RWPE2 (cell line): Measurements from ENCODE around the gene PRDM16.
A peak's percentile ranks its signal among the peaks of the same experiment; 100 is the strongest.

Source experiments
- ATAC-seq: fragments of 200-7000 bp; cut with Tn5 transposase; 3 replicates; pipeline ENCODE4 v1.9.1; 2021; ENCODE audit warnings: low read depth
- DNase-seq: peaks from one replicate; pipeline ENCODE4 v3.0.0-alpha.2; 2020; ENCODE audit warnings: low spot score
- H3K27ac ChIP-seq: fragments of 450-650 bp; 2 replicates; pipeline ENCODE4 v1.5.1; 2017; ENCODE audit warnings: mild to moderate bottlenecking; ENCODE audit not compliant: poor library complexity, severe bottlenecking
- H3K27me3 ChIP-seq: fragments of 250-450 bp; sonication (Bioruptor Pico); 2 replicates; pipeline ENCODE4 v1.5.1; 2021; ENCODE audit warnings: mild to moderate bottlenecking, moderate library complexity; ENCODE audit not compliant: insufficient read depth, poor library complexity, severe bottlenecking
- H3K36me3 ChIP-seq: fragments of 250-450 bp; sonication (Bioruptor Pico); 2 replicates; pipeline ENCODE4 v1.5.1; 2020; ENCODE audit warnings: low read depth, mild to moderate bottlenecking, moderate library complexity
- H3K4me1 ChIP-seq: fragments of 250-450 bp; sonication (Bioruptor Pico); 2 replicates; pipeline ENCODE4 v1.5.1; 2021; ENCODE audit warnings: mild to moderate bottlenecking, moderate library complexity; ENCODE audit not compliant: insufficient read depth, poor library complexity, severe bottlenecking
- H3K4me3 ChIP-seq: fragments of 250-450 bp; sonication (Bioruptor Pico); 2 replicates; pipeline ENCODE4 v1.5.1; 2021; ENCODE audit warnings: mild to moderate bottlenecking, moderate library complexity; ENCODE audit not compliant: severe bottlenecking
- H3K9me3 ChIP-seq: fragments of 250-450 bp; sonication (Bioruptor Pico); 2 replicates; pipeline ENCODE4 v1.5.1; 2021; ENCODE audit warnings: mild to moderate bottlenecking, moderate library complexity; ENCODE audit not compliant: severe bottlenecking
- TF ChIP-seq, protein P1 (sequence below): fragments of 450-650 bp; IDR thresholded peaks from one replicate; pipeline ENCODE4 v1.5.1; 2017; ENCODE audit warnings: mild to moderate bottlenecking, moderate library complexity; ENCODE audit not compliant: poor library complexity, severe bottlenecking

Gene PRDM16

GRCh38 chr1:3061981-3062615 is 6.9 kb upstream of the PRDM16 start:
- TF ChIP-seq, protein P1, sequence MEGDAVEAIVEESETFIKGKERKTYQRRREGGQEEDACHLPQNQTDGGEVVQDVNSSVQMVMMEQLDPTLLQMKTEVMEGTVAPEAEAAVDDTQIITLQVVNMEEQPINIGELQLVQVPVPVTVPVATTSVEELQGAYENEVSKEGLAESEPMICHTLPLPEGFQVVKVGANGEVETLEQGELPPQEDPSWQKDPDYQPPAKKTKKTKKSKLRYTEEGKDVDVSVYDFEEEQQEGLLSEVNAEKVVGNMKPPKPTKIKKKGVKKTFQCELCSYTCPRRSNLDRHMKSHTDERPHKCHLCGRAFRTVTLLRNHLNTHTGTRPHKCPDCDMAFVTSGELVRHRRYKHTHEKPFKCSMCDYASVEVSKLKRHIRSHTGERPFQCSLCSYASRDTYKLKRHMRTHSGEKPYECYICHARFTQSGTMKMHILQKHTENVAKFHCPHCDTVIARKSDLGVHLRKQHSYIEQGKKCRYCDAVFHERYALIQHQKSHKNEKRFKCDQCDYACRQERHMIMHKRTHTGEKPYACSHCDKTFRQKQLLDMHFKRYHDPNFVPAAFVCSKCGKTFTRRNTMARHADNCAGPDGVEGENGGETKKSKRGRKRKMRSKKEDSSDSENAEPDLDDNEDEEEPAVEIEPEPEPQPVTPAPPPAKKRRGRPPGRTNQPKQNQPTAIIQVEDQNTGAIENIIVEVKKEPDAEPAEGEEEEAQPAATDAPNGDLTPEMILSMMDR = no peak

DNA sequence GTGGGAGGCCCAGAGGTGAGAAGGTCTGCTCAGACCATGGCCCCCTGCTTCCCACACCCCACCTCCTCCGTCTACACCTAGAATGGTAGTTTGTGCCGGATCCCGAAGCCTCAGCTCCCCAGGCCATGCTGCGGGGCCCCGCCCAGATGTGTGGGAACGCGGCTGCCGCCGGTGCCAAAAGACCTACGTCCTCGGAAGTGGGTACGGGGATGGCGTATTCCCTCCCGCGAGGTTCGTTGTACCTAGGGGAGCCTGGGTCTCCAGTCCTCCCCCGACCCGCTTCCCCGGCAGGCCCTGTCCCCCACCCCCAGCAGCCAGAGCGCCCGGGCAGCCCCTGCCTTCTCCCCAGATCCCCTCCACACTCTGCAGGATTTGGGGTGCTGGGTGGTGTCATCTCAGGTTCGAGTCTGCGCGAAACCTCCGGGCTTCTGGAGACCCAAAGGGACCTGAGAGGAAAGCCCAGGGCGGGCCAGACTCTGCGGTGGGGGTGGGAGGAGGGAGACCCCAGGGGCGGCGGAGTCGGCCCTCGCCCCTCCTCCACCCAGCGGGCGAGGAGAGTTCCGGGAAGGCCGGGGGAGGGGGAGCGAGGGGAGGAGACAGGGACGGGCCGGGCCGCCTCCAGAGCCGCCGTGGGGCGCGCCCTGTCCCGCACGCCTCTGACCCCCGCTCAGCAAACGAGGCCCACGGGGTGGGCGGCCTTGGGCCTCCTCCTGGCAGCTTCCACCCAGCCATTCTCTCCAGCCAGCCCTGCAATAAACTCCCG is 6.2 kb upstream of the PRDM16 start:
- TF ChIP-seq, protein P1 = no peak
- no peaks in the 10 kb centered on the region for H3K9me3 ChIP-seq
- no peaks in the 10 kb centered on the region for H3K36me3 ChIP-seq
- no peak overlapping the region for H3K4me3 ChIP-seq
- ATAC-seq = no peak
- peaks cover 67% of the 10 kb centered on the region for H3K27me3 ChIP-seq
- no peaks in the 10 kb centered on the region for H3K4me1 ChIP-seq
- no peak overlapping the region for H3K27ac ChIP-seq
- peak; percentile 47 for DNase-seq

More at GRCh38 chr1:3061981-3062615, 6.9 kb upstream of the PRDM16 start:
- Histone ChIP-seq H3K27me3 (peaks cover 60% of the 10 kb centered on the region), H3K27ac (no peak overlapping the region), H3K4me3 (no peak overlapping the region), H3K9me3 (no peaks in the 10 kb centered on the region), H3K4me1 (no peaks in the 10 kb centered on the region), H3K36me3 (no peaks in the 10 kb centered on the region)
- DNase-seq (peak; percentile 51), ATAC-seq (no peak)

DNA sequence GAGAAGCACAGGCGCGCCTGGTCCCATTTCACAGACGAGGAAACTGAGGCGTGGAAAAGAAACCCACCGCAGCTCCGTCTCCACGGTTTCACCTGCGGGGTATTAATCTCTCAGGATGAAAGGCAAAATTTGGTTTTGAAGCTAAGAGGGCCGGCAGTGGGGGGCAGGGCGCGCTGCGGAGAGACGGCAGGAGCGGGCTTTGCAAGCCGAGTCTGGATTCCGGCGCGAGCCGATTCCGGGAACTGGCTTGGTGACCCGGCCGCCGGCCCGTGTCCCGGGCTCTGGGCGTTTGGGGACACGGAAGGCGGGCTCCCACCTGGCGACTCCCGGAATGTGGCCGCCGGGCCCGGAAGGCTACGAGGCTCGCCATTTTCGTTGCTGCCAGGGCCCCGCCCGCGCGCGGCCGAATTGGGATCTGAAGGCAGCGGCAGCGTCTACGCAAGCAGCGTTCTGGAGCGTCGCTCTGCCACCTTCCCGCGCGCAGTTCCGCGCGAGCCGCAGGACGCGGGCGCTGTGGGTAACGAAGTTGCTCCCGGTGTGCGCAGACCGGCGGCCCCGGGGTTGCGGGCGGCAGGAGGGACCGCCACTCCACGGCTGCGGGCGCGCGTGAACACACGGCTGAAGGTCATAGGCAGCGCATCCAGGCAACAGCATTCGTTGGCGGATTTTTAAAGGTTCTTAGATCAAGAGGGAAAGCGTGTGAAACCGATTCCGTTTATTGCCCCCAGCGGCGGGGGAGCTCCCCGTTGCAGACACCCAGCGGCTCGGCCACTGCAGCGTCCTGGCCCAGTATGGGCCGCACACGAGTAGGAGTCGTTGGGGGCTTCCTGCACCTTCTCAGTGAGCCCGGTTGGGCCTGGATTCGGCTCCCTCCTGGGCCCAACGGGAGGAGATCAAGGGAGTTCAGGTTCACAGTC is 5.4 kb upstream of the PRDM16 start:
- TF ChIP-seq, protein P1 = no peak
- DNase-seq = peak; percentile 36
- H3K27ac ChIP-seq = no peak overlapping the region
- H3K9me3 ChIP-seq = no peaks in the 10 kb centered on the region
- peaks cover 73% of the 10 kb centered on the region for H3K27me3 ChIP-seq
- H3K4me3 ChIP-seq = no peak overlapping the region
- H3K4me1 ChIP-seq = no peaks in the 10 kb centered on the region
- no peaks in the 10 kb centered on the region for H3K36me3 ChIP-seq
- no peak for ATAC-seq

GRCh38 chr1:3064296-3064850 is 4.6 kb upstream of the PRDM16 start:
- peaks cover 74% of the 10 kb centered on the region for H3K27me3 ChIP-seq
- H3K9me3 ChIP-seq = no peaks in the 10 kb centered on the region
- H3K4me3 ChIP-seq = no peak overlapping the region
- no peaks in the 10 kb centered on the region for H3K4me1 ChIP-seq
- no peak for ATAC-seq
- no peaks in the 10 kb centered on the region for H3K36me3 ChIP-seq
- TF ChIP-seq, protein P1 = no peak
- DNase-seq = peak; percentile 51
- no peak overlapping the region for H3K27ac ChIP-seq
